HG03064 (cell line): ENCODE results near the gene LAP3.

Experiments used
- ATAC-seq: cut with Tn5 transposase; IDR thresholded peaks from one replicate; pipeline ENCODE4 v1.9.1; 2021; ENCODE audit warnings: low read depth; ENCODE audit not compliant: unreplicated experiment

Gene LAP3

GRCh38 chr4:17614416-17615299, 37.7 kb downstream of the LAP3 start, which contains the start of gene MED28:
Gene MED28, plus strand, starts transcription at chr4:17614641. Its CDS starts 14 bp downstream, at chr4:17614655.
- peak; percentile 95 for ATAC-seq

DNA sequence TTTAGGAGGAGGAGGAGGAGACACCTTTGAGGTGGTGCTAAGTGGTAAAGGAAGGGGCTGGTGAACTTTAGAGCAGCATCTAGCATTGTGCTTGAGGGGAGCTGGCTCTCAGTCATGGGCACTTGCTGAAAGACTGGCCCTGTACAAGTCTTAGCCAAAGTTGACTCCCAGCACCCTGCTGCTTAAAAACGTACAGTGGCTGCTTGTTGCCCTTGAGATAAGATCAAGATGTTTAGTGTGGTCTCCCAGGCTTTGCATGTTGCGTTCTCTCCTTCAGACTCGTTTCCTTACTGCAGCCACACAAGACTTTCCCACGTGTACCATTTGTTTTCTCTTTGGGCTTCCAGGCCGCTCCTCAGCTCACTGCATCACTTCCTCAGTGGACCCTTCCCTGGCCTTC, 39.3 kb downstream of the LAP3 start:
- ATAC-seq: no peak

DNA sequence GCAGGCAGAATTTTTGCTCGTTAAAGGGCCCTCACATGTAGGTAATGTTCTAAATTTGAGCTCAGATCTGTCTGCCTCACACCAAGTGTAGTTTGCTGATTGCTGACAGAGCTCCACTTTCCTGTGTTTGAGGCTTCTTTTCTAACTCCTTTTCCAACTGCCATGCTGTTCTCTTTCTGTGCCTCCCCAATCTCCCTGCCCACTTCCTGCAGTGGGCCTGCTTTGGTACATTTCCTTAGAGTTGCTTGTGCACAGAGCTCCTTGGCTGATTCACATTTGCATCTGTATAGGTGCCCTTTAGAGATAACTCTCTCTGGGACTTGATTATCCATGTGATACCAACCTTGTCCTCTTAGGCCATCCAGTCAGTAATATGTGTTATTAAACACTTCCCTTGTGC, 41.9 kb downstream of the LAP3 start:
- ATAC-seq: no peak

GRCh38 chr4:17619416-17620105, 42.6 kb downstream of the LAP3 start:
- ATAC-seq: no peak

DNA sequence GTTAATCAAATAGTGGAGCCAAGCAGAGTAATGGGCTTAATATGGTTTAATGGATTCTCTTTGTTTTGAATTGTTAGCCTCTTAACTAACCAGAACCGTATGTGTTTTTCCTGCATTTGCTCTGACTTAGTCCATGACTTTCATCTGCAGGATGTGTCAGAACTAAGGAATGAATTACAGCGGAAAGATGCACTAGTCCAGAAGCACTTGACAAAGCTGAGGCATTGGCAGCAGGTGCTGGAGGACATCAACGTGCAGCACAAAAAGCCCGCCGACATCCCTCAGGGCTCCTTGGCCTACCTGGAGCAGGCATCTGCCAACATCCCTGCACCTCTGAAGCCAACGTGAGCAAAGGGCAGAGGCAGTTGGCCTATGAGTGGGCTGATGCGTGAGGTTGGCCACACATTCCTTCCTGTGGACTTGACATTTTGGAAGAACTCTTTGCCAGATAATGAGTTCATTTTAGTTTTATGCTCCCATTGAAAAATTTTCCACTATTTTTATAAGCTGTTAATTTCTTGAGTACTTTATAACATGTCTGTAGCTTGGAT, 46.5 kb downstream of the LAP3 start:
- no peak for ATAC-seq

DNA sequence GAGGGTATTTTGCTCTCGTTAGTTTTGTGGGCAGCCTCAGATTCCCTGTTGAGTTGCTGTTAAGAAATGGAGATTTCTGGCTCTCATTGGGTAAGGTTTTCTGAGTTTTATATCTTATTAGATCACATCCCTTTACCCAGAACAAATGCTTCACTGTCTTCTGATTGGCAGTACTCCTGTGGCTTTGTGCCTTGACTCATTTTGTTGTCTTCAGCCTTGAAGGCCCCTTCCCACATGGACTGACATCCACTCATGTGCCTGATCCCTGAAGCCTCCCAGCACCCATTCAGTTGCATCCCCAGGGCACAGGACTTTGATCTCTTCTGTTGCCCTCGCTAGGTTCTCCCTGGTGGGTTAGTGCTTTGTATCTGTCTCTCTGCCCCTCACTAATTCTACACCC, 47.8 kb downstream of the LAP3 start:
- ATAC-seq: no peak

- no peak for ATAC-seq
Measured at GRCh38 chr4:17630228-17630627, 53.2 kb downstream of the LAP3 start.

GRCh38 chr4:17633600-17633999, 56.6 kb downstream of the LAP3 start:
- ATAC-seq: no peak

DNA sequence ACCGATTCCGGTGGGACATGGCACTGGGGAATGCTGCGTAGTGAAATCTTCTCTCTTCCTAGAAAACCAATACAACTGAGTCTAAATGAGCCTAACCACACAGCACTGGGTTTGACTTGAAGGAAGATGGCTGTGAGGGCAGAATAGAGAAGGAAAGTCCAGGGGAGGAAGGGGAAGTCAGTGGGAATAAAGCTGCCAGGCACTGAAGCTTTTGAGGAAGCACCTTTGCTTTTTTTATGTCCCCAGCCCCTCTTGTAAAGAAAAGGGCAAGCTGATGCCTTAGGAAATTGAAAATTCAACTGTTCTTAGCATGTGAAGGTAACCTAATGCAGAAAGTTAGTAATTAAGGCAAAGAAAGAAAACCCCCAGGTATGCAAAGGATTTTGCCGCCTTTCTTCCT, 58.1 kb downstream of the LAP3 start:
- ATAC-seq: no peak

DNA sequence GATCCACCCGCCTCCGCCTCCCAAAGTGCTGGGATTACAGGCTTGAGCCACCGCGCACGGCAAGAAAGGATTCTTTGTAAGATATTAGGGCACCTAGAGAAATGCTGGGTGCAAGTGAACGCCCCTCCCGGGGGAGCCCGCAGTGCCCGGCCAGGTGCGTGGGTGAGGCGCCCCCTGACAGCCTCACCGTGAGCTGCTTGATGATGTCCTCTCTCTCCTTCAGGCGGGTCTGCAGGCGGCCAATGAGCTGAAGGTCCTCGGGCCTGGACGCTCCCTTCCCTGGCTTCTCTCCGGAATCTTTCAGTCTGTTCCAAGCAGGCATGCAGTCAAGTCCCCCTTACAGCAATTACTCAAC, 59.3 kb downstream of the LAP3 start:
- ATAC-seq: no peak

- peak; percentile 72 for ATAC-seq
Measured at GRCh38 chr4:17636696-17637622, 60.0 kb downstream of the LAP3 start.

GRCh38 chr4:17639136-17639535, 62.1 kb downstream of the LAP3 start:
- ATAC-seq: no peak

- no peak for ATAC-seq
Measured at GRCh38 chr4:17642398-17642783, 65.4 kb downstream of the LAP3 start.

DNA sequence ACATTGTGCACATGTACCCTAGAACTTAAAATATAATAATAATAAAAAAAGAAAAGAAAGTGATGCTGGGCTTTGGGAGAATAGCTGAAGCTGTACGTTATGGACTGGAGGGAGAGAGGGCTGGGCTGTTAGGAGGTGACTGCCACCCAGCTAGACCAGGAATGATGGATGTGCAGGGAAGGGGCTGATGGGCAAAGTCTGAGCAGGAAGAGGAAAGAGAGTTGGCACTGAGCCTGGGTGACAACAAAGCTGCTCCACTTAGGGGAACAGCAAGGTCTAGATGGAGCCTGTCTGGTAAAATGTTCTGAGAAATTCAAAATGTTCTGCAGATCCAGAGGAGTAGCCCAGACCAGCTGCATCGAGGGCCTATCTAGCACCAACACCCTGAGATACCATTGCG, 69.7 kb downstream of the LAP3 start:
- no peak for ATAC-seq

GRCh38 chr4:17647176-17647806, 70.3 kb downstream of the LAP3 start:
- ATAC-seq: no peak

DNA sequence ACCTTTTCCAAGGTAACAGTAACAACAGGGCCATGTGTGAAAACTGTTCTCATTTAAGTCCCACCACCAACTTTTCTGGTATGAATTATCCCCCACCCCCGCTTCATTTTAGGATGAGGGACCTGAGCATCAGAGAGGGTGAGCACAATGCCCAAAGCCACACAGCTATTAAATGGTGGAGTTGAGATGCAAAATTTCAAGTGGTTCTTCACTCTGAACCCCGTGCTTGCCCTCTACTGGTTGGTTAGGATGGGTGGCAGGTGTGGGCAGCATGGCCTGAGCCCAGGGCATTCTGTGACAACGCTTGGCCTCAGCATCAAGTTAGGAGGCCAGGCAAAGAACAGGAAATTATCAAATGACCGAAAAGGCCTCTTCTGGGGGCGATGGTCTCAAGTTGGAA, 70.9 kb downstream of the LAP3 start:
- no peak for ATAC-seq

DNA sequence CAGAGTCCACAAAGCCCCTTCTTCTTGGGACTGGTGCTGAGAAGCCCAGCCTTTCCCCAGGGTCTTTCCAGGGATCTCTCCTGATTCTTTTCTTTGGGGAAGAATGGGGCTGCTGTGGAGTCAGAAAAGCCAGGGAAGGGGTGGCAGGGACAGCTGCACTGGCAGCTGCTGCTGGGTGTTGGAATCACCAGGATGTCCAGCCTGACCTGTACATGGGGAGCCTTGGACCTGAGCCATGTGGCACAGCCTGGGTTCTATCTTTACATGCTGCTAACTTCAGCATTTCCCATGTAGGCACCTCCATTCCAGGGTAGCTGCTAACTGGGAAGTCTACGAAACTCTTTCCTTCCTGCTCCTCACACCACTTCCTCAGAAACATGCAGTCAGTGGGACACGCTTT, 73.4 kb downstream of the LAP3 start:
- no peak for ATAC-seq

DNA sequence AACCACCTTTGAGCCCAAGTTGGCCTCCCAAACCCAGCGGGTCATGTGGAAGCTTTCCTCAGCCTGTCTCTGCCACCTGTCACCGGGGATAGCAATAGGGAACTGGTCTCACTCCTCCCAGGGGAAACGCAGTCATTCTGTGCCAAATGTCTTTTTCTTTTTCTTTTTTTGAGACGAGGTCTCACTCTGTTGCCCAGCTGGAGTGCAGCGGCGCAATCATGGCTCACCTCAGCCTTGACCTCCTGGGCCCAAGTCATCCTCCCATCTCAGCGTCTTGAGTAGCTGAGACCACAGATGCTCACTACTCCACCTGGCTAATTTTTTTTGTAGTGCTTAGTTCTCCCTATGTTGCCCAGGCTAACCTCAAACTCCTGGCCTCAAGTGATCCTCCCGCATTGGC, 77.7 kb downstream of the LAP3 start:
- no peak for ATAC-seq

DNA sequence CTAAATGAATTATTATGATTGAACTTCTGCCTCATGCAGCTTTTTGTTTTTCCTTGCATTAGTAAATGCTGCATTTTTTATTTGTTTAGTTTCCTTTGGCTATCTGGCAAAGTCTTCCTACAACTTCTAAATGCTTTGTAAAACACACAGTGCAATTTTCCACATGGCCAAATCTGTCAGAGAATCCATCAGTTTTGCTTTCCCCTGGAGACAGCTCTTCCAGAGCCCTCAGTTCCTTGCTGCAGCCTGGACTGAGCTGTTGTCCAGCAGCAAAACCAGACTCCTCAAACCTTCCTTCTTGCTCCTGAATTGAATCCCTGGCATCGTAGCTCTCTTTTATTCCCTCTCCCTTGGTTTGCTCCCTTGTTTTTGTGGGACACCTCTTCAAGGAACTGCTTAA, 80.1 kb downstream of the LAP3 start:
- no peak for ATAC-seq
